Smooth muscle cell (in vitro differentiated cells): ENCODE results near the gene WLS. TPM values are rescaled to one million over a fixed set of nuclear protein-coding genes. Genes with fewer than 3 reads are reported as not detected.

Source experiments
- DNase-seq: peaks from one replicate; lab custom pipeline; 2025; ENCODE audit not compliant: unreplicated experiment; lab: John Stamatoyannopoulos, UW
- H2AFZ ChIP-seq: fragments of 200-600 bp; sonication (generic); 2 replicates; pipeline ENCODE4 v1.6.0; 2016; ENCODE audit warnings: antibody characterized with exemption, low read depth, mild to moderate bottlenecking
- H3F3A ChIP-seq: fragments of 200-600 bp; sonication (generic); 2 replicates; pipeline ENCODE4 v1.6.0; 2017; ENCODE audit warnings: antibody characterized with exemption, low read depth
- H3K27ac ChIP-seq: fragments of 200-600 bp; sonication (generic); 2 replicates; pipeline ENCODE4 v1.5.1; 2016; ENCODE audit warnings: low read depth, mild to moderate bottlenecking
- H3K27me3 ChIP-seq: fragments of 200-600 bp; sonication (generic); 2 replicates; pipeline ENCODE4 v1.6.1; 2016; ENCODE audit warnings: low read depth, mild to moderate bottlenecking
- H3K36me3 ChIP-seq: fragments of 200-600 bp; sonication (generic); 2 replicates; pipeline ENCODE4 v1.5.1; 2016; ENCODE audit warnings: low read depth
- H3K4me1 ChIP-seq: fragments of 200-600 bp; sonication (generic); 2 replicates; pipeline ENCODE4 v1.5.1; 2016; ENCODE audit warnings: low read depth
- H3K4me2 ChIP-seq: fragments of 200-600 bp; sonication (generic); 2 replicates; pipeline ENCODE4 v1.6.0; 2016; ENCODE audit warnings: mild to moderate bottlenecking
- H3K4me3 ChIP-seq: fragments of 200-600 bp; sonication (generic); 2 replicates; pipeline ENCODE4 v1.5.1; 2016; ENCODE audit warnings: mild to moderate bottlenecking
- H3K79me2 ChIP-seq: fragments of 200-600 bp; sonication (generic); 2 replicates; pipeline ENCODE4 v1.6.0; 2016; ENCODE audit warnings: low read depth, mild to moderate bottlenecking
- H3K9ac ChIP-seq: fragments of 200-600 bp; sonication (generic); 2 replicates; pipeline ENCODE4 v1.6.0; 2016; ENCODE audit warnings: low read depth
- H3K9me3 ChIP-seq: fragments of 200-600 bp; sonication (generic); replicated peaks from 2 replicates; pipeline ENCODE4 v1.5.1; 2016; ENCODE audit warnings: low read depth
- H4K20me1 ChIP-seq: fragments of 200-600 bp; sonication (generic); 2 replicates; pipeline ENCODE4 v1.6.0; 2016; ENCODE audit warnings: low read depth
- CTCF ChIP-seq: fragments of 200-600 bp; sonication (generic); IDR thresholded peaks from 2 replicates; pipeline ENCODE4 v1.5.1; 2017; ENCODE audit warnings: borderline replicate concordance, mild to moderate bottlenecking, antibody characterized with exemption; ENCODE audit not compliant: insufficient read depth, poor library complexity, severe bottlenecking
- WGBS: methylation state at CpG from one replicate; pipeline ENCODE4 v1.1.7; 2016; ENCODE audit warnings: low lambda C conversion rate; 5-methylcytosine and 5-hydroxymethylcytosine counted together
- polyA plus RNA-seq: library from polyadenylated mRNA; unstranded; fragments of >200 nt; fragmentation: Nextera tagmentation; extraction: Ambion mirVana; gene quantifications from 2 replicates; pipeline ENCODE4 v1.2.1, GENCODE V29; 2016
- total RNA-seq: library from RNA; depleted of rRNA; stranded (reverse); fragments of >200 nt; gene quantifications from 2 replicates; pipeline ENCODE4 v1.2.3, GENCODE V29; 2014

The WLS gene
- total and polyA plus RNA-seq, 2 experiments from 2014 or later: 58.1 to 112 TPM

GRCh38 chr1:68191717-68192116 is 40.6 kb downstream of the WLS start:
- no peak overlapping the region for H3K4me3 ChIP-seq
- no peak overlapping the region for H3K4me2 ChIP-seq
- H3K27ac ChIP-seq: no peak overlapping the region
- H3K79me2 ChIP-seq: peaks cover 37% of the 10 kb centered on the region
- no peak for DNase-seq
- H4K20me1 ChIP-seq: no peaks in the 10 kb centered on the region
- H3K36me3 ChIP-seq: no peaks in the 10 kb centered on the region
- no peaks in the 10 kb centered on the region for H3K9me3 ChIP-seq
- 94% methylated on average over 2 of the region's 2 CpGs for WGBS
- H3K9ac ChIP-seq: no peak overlapping the region
- no peak overlapping the region for H2AFZ ChIP-seq
- peaks cover 27% of the 10 kb centered on the region for H3F3A ChIP-seq
- no peaks in the 10 kb centered on the region for H3K27me3 ChIP-seq
- peaks cover 17% of the 10 kb centered on the region for H3K4me1 ChIP-seq
- no peak for TF ChIP-seq CTCF

GRCh38 chr1:68188644-68189340 is 43.5 kb downstream of the WLS start:
- H3K9ac ChIP-seq: peak overlapping the region; percentile 68
- DNase-seq: no peak
- WGBS: 47% methylated on average over 4 of the region's 4 CpGs

GRCh38 chr1:68188060-68188538 is 44.2 kb downstream of the WLS start:
- H3K27ac ChIP-seq: peak overlapping the region; percentile 90
- no peaks in the 10 kb centered on the region for H3K9me3 ChIP-seq
- no peaks in the 10 kb centered on the region for H4K20me1 ChIP-seq
- DNase-seq: no peak
- peaks cover 8% of the 10 kb centered on the region for H3K79me2 ChIP-seq
- H3F3A ChIP-seq: peaks cover 21% of the 10 kb centered on the region
- WGBS: 64% methylated on average over 3 of the region's 3 CpGs
- peaks cover 11% of the 10 kb centered on the region for H3K4me1 ChIP-seq
- peak overlapping the region; percentile 66 for H3K4me2 ChIP-seq
- no peak overlapping the region for H3K4me3 ChIP-seq
- peak overlapping the region; percentile 68 for H3K9ac ChIP-seq
- no peaks in the 10 kb centered on the region for H3K36me3 ChIP-seq
- no peaks in the 10 kb centered on the region for H3K27me3 ChIP-seq
- peak overlapping the region; percentile 33 for H2AFZ ChIP-seq
- no peak for TF ChIP-seq CTCF

More at GRCh38 chr1:68188644-68189340, 43.5 kb downstream of the WLS start:
- no peaks in the 10 kb centered on the region for H4K20me1 ChIP-seq
- no peaks in the 10 kb centered on the region for H3K27me3 ChIP-seq
- H3K27ac ChIP-seq: peak overlapping the region; percentile 90
- TF ChIP-seq CTCF: no peak
- peaks cover 21% of the 10 kb centered on the region for H3F3A ChIP-seq
- H3K36me3 ChIP-seq: no peaks in the 10 kb centered on the region
- H3K4me2 ChIP-seq: peak overlapping the region; percentile 66
- H3K4me3 ChIP-seq: no peak overlapping the region
- H3K79me2 ChIP-seq: peaks cover 13% of the 10 kb centered on the region
- H3K4me1 ChIP-seq: peaks cover 11% of the 10 kb centered on the region
- H2AFZ ChIP-seq: peak overlapping the region; percentile 33
- no peaks in the 10 kb centered on the region for H3K9me3 ChIP-seq

- H3K27me3 ChIP-seq: no peaks in the 10 kb centered on the region
- peak overlapping the region; percentile 13 for H3K27ac ChIP-seq
- no peak overlapping the region for H2AFZ ChIP-seq
- H3F3A ChIP-seq: peaks cover 21% of the 10 kb centered on the region
- no peak overlapping the region for H3K4me2 ChIP-seq
- no peaks in the 10 kb centered on the region for H4K20me1 ChIP-seq
- no peak for TF ChIP-seq CTCF
- no peaks in the 10 kb centered on the region for H3K9me3 ChIP-seq
- WGBS: 78% methylated on average over 2 of the region's 2 CpGs
- no peaks in the 10 kb centered on the region for H3K36me3 ChIP-seq
- no peak overlapping the region for H3K9ac ChIP-seq
- no peaks in the 10 kb centered on the region for H3K79me2 ChIP-seq
- peaks cover 11% of the 10 kb centered on the region for H3K4me1 ChIP-seq
- H3K4me3 ChIP-seq: no peak overlapping the region
- DNase-seq: no peak
These were observed 46.6 kb downstream of the WLS start for GRCh38 chr1:68185743-68186142.
